CD4-positive, alpha-beta T cell treated with Interleukin-12 subunit alpha and Interleukin-12 subunit beta, for 1 hour (primary cell): ENCODE data around the gene LPCAT1.
"Not testable (repeated sequence)": the region's sequence is repeated elsewhere in the genome, so short reads cannot be mapped to it uniquely, and the experiment has no call there.

Experiments
- DNase-seq: peaks from one replicate; pipeline ENCODE4 v3.0.0-alpha.2; 2020

LPCAT1 gene

DNA sequence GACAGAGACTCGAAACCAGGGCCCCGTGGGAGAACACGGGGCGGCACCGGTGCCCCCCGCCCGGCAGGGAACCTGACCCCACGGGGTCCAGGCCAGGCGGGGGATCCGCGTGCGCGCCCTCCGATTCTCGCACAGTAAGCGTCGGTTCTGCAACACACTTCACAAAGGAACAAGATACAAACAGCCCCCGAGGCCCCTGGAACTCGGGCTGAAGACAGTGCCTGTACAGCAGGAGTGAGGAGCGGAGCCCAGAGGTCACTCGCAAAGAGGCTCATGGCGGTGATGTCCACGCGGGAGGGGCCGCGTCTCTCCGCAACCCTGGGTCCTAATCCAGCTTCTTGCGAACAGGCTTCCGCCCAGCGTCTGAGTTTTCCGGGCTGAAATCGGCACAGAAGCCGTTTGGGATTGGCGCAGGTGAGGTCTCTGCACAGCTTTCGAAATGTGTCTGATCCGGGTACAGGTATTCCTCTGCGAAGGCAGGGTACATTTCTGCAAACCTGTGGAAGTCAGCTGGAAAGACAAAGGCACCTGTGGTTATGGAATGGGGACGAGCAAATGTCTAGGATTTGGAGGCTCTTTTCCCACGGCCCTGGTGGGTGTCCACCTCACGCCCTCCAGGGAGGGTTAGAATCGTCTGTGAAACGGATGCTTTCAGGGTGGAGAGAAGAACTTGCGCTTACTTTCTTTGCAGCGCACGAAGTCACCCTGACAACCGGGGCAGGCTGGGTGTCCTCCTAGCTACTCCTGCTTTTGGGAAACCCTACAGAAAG is 60.2 kb downstream of the LPCAT1 start:
- DNase-seq, result no peak

DNA sequence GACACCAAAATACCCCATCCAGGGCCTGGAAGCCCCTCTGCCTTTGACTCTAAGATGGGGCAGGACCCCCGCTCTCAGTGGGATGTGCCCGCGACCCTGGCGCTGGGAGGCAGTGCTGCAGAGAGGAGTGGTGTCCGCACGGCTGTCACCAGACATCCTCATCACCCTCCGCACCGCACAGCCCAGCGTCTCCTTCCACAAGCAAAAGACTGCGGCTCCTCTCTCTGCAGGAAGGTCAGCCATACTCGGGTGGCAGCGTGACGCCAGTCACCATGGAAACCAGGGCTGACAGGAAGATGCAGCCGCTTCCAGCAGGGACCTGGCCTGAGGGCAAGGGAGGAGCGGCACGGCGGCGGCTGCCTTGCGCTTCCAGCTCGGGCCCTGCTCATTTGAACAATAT is 61.4 kb downstream of the LPCAT1 start:
- no peak for DNase-seq

DNA sequence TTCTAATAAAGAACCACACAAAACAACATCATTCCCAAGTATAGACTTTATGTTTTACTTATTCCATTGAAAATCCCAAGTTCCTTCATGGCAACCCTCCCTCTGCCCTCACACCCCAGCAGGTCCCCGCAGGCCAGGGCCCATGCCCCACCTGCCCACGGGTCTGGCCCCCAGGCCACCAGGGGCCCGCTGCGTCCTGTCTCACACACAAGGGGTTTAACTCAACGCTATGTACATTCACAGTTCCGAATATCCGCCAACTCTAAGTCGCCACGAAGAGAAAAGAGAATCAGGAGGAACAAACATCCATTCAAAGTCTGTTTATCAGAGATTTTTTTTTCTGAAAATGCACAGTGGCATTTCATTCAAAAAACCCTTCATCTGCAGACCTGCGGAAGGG is 62.4 kb downstream of the LPCAT1 start:
- no peak for DNase-seq

DNA sequence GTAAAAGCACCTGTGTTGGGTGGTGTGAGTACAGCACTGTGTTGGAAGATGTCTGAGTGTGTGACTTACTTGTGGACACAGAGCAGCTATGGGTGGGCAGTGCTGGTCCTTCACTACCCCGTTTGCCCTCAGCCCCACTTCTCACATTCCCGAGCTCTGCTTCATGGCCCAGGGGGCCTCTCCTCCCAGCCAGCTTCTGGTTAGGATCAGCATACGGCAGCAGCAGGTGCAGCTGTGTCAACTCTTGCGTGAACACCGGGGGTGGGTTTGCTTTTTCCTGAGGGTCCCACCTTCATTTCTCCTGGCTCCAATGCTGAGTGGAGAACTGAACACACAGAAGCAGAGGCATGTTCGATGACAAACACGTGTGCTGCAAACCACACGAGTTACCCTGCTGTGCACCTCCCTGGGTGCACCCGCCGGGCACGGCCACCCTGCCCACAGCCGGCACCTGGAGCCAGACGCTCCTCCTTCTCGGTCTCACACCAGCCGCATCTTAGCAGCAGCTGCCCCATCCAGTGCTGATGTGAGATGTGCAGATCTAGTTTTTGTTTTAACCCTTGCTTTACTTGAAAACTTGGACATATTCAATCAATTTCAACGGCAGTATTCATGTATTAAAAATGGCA is 63.6 kb downstream of the LPCAT1 start:
- no peak for DNase-seq

DNA sequence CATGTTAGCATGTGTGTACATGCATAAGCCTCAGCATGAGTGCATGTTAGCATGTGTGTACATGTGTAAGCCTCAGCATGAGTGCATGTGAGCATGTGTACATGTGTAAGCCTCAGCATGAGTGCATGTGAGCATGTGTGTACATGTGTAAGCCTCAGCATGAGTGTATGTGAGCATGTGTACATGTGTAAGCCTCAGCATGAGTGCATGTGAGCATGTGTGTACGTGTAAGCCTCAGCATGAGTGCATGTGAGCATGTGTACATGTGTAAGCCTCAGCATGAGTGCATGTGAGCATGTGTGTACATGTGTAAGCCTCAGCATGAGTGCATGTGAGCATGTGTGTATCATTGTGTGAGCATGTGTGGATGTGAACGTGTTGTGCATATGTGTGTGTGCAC is 64.3 kb downstream of the LPCAT1 start:
- DNase-seq, result not testable (repeated sequence)

DNA sequence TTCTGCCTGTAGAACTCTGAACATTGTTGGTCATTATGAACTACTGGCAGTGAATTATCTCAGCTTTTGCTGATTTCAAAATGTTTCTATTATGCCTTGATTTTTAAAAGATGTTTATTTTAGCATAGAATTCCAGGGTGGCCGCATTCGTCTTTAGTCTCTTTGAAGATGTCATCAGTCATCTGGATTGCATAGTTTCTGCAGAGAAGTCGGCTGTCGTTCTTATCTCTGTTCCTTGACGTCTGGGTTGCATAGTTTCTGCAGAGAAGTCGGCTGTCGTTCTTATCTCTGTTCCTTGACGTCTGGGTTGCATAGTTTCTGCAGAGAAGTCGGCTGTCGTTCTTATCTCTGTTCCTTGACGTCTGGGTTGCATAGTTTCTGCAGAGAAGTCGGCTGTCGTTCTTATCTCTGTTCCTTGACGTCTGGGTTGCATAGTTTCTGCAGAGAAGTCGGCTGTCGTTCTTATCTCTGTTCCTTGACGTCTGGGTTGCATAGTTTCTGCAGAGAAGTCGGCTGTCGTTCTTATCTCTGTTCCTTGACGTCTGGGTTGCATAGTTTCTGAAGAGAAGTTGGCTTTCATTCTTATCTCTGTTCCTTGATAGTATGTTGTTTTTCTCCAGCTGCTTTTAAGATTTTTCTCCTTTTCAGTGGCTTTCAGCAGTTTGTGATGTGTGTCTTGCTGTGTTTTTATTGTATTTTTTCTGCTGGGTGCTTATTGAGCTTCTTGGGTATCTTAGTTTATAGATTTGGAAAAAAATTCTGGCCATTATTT is 67.5 kb downstream of the LPCAT1 start:
- not testable (repeated sequence) for DNase-seq

DNA sequence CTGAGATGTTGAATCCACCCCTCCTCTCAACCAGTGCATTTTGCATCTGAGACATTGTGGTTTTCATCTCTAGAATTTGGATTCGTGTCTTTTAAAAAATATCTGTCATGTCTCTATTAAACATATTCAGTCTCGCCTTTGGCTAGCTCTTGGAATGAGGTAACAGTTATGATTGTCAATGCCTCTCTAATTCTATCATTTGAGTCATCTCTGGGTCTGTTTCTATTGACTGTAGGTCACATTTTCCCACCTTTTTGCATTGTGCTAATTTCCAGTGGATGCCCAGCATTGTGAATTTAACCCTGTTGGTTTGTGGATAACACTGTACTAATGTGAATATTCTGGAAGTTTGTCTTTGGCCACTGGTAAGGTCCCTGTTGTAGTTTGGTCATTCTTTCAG is 70.1 kb downstream of the LPCAT1 start:
- DNase-seq, result no peak

DNA sequence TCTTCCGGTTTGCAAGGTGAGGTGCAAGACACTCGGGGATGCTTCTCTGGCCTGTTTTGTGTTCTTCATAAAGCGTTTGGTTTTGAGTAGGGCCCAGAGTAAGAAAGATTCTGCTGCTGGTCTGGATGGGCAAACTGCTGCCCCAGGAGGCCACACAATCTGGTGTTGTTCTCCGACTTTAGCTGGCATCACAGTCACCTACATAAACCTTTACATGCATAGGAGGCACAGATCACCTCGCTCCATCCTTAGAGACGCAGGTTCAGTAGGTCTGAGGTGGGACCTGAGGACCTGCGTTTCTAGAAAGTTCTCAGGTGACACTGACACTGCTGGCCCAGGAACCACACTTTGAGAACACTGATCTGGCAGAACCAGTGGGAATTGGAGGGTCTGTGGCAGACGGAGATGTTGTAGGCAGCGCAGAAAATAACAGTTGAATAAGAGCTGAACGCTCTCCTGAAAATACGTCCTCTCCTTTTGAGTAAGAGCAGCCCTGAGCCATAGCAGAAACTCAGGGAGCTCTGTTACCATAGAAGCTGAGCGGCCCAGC is 74.6 kb downstream of the LPCAT1 start:
- DNase-seq, result no peak

DNA sequence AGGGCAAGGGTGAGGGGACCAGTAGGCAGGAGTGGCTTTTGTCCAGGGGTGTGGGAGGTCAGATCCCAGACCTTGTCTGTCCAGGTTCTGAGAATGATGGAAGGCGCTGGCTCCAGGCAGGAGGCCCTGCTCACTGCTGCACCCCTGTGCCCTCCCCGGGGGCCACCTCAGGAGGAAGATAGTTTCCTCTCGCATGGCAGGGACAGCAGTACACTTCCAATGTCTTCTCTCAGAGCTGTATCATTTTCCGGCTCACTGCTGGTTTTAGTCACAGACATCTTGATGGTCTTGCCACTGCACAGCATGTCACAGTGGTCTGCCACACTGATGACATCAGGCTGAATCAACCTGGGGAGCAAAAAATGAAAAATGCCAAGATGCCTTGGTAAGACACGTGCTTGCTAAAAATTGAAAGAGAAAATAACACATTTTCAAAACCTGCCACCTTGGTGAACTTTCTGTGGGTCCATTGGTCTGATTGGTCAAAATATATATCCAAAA is 75.2 kb downstream of the LPCAT1 start:
- DNase-seq, result no peak

DNA sequence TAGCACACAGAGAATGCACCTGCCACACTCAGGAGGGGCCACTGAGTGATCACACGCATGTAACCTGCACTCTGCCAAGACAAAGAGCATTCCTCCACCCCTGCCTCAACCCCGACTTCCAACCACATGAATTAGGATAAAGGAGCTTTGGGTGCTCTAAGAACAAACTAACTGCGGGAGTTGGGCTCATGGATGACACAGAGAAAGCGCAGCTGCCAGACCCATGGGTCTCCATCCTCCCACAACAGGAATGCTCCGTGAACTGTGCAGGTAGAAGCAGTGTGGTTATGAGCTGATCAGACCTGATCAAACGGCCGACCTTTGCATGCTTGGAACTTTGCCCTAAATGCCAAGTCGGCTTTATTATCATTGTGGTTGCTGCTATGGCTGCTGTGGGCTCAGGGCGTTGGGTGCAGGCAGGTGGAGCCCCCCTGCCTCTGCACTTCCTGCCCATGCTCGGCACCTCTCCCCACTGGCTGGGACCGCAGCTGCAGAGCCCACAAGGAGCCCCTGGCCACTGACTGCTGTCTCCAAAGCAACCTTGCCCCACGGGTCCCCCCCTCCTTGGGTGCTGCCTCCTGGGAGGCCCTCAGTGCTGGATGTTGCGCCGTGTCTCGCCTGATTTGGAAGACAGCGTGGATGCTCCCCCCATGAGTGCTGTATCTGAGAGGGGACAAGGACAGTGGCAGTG is 75.9 kb downstream of the LPCAT1 start:
- DNase-seq, result no peak

DNA sequence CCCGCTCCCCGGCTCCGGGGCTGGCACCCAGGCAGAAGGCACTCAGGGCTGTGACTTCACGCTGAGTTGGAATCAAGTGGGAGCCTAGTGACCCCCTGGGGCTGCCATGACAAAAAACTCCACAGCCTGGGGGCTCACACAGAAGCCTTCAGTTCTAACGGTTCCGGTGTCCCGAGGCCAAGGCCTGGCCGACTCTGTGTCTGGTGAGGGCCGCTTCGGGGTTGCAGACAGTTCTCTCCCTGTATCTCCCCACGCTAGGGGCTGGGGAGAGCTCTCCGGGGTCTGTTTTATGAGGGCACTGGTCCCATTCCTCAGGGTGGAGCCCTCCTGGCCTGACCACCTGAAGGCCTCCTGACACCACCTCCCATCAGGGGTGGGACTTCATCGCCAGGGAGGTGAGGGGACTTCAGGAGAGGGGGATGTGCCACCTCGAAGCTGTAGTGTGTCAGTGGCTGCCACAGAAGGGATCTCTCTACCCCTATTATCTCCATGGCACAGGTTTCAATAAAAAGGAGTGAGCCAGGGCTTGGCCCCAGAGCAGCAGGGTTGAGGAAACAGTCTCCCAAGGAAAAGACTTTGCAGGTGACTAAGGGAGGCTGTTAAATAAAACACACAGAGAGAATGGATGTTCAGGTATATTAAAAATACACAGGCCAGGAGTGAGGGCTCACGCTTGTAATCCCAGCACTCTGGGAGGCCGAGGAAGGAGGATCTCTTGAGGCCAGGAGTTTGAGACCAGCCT is 77.0 kb downstream of the LPCAT1 start:
- DNase-seq, result no peak

DNA sequence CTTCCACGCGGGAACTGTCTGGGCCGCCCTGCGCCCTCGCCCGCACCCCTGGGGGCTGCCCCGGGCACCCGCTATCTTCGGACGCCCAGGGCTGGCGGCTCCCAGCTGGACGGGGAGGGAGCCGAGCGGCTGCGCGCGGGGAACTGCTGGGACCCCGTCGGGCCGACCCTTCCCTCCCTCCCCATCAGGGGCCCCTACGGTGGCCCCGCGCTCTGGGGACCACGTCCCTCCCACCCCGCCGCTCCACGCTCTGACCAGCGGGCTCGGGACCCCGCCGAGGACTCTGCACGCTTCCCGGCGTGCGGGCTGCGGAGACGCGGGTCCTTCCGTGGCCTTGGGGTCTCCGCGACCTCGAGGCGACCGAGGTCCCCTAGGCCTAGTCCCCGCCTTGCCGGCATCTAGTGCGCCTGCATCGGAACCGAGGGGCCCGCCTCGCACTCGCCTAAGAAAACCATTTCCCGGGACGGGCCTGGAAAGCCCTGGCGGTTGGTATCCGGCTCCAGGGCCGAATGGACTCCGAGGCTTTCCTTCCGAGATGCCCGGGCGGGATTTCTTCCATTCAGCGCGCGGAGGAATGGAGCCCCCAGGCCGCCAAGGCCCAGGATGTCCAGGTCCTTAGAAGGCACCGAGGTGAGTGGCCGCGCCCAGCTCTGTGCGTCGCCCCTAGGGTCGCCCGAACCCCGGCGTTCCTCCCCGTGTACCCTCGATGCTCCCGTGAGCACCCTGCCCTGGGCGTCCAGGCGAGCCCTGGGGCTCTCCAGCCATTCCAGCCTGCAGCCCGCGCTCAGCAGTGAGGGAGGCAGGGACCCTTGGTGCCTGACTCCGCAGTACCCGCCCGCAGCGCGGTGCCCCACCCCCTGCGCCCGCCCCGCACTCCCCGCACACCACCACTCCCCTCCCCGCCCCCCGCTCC is 77.8 kb downstream of the LPCAT1 start:
- DNase-seq, result no peak

DNA sequence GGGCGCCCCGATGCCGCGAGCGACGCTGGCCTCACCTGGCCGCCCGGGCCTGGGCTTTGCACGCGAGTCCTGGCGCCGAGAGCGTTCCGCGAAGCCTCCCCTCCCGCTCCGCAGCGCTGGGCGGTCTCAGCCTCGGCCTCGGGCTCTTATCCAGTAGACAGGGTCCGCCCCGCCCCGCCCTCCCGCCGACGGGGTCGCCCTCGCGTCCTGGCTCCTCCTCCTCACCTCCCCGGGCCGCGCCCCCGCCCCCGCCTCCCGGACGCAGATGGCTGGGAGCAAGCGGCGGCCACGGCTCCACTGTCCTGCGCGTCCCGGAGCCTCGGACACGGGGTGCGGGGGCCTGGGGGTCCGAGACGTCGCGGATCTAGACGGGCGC is 78.5 kb downstream of the LPCAT1 start, which contains the start of gene SLC6A3:
TSS of gene SLC6A3 (minus strand) at position 128 of the 376 bp plus-strand sequence. CDS start 2,243 bp downstream, outside the sequence.
- peak; percentile 10 for DNase-seq

DNA sequence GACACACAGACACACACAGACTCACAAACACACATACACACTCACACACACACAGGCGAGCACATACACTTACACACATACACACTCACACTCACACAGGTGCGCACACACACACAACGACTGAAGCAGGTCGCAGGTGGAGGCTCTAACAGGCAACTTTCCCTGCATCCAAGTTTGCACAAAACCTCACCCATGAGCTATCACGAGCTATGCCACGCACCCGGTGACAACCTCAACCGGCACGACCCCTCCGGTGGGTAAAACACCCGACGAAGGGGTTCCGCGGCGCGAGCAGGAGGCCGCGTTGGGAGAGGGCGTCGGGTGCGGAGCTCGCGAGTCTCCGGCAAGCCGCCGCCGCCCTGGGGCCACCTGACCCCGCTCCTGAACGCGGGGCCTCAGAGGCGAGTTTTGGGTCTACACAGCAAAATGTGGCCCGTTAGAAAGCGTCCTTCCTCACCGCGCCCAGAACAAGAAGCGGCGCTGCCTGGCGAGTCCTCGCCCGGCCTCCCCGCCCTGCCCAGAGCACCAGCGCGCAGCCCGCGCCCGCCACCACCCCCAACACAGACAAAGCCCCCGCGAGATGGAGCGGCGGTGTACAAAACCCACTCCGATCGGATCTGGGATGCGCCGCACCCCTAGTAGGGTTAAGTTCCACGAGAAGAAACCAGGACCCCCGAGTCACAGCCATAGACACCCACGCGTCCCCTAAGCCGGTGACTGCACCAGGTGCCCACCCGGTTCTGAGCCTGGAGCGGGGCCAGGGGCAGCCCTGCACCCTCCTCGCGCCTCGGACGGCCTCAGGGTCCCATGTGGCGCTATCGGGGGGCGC is 79.2 kb downstream of the LPCAT1 start:
- DNase-seq, result no peak

DNA sequence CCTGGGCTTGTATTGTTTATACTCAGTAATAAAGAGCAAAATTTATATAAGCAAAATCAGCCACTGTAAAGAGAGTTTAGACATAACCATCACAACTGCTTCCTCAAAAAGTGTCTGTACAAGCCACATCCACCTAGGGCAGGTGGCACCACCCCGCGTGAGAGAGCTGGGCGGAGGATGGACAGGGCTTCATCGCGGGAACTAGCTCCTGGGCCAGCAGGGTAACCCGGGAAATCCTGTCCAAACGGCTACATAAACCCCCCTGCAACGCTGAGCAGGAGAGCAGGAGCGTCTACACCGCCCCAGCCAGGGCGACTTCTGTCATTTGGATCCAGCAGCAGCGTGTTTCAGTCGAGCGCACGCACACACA is 79.8 kb downstream of the LPCAT1 start:
- DNase-seq, result no peak

DNA sequence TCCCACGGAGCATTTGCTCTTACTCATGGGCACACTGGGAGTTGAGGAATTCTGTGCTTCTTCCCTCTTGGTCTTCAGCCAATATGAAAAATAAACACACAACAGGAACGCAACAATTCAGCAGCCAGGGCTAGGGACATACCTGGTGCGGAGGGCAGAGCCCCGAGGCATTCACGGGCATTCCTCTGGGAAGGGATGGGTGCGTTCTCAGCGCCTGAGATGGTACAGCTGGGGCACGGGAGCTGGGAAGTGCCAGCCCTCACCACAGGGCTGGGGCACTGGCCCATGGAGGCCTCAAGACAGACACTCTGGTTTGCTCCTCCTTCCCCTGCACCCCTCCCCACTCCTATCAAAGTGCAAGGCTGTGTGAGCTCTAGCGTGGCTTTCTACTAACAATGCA is 80.6 kb downstream of the LPCAT1 start:
- no peak for DNase-seq

DNA sequence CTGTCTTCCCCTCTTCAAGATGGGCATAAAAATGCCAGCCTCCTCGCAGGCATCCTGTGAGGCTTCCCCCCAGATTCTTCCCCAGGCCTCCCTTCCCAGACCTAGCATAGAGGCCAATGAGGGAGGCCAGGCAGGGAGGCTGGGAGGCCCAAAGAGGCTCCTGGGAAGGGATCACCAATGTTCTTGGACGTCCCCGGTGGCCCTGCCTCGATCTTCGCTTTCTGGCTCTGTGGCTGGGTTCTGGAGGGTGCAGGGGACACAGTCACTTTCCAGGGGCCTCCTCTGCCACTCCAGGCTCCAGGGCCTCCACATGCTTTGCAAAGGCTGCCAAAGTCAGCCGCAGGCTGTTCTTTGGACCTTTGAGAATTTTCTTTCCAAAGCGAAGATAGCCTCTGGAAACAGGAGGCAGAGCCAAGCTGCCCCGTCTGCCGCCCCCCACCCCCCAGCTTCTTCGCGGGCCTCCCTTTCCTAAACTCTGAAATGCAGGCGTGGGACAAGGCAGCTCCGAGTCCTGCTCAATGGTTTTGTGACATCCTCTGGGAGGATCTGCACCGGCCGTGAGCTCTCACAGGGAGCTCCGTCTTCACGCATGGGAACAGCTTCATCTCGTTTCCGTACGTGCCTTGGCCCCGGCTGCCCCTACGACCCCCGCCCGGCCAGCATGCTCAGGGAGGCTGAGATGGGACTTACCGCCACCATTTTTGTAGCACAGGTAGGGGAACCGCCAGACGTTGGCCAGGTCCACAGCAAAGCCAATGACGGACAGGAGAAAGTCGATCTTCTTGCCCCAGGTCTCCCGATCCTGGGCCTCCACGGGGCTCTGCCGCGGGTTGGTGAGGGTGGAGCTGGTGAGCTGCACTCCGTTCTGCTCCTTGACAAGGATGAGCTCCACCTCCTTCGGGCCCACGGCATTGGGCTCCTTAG is 81.3 kb downstream of the LPCAT1 start:
- no peak for DNase-seq

DNA sequence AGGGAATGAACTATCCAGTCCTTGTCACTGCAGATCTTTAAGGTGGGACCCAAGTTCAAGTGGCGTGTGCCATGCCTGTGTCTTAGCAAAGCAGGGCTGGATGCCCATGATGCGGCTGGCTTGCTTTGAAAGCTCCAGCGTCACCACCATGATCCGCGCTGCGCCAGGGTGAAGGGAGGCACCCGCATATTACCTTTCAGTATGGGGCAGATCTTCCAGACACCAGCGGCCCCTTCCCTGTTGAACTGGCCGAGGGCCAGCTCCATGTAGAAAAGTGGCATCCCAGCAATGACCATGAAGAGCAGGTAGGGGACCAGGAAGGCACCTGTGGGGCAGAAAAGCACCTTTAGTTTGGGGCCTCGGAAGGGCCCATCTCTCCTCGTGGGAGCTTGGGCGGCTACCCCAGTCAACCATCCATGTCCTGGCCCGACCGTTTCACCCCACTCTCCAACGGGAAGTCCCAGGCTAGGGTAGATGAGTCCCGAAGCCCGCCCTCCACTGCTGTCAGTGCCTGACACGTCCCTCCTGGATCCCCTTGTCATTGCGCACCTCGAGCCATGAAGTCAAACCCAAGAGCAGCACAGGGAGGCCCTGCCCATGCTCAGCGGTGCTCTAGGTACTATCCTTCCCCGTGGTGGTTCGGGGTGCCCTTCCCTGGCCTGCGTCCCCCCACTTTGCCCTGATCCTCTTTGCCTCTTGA is 82.4 kb downstream of the LPCAT1 start:
- DNase-seq, result no peak
